GM12801 (cell line): ENCODE data around the gene CACNA2D1.

Experiments
- TF ChIP-seq, protein P1 (sequence below): IDR thresholded peaks from one replicate; pipeline ENCODE4 v1.5.1; 2011; ENCODE audit warnings: control low read depth; ENCODE audit not compliant: insufficient read length; ENCODE audit errors: extremely low read depth

CACNA2D1 gene

DNA sequence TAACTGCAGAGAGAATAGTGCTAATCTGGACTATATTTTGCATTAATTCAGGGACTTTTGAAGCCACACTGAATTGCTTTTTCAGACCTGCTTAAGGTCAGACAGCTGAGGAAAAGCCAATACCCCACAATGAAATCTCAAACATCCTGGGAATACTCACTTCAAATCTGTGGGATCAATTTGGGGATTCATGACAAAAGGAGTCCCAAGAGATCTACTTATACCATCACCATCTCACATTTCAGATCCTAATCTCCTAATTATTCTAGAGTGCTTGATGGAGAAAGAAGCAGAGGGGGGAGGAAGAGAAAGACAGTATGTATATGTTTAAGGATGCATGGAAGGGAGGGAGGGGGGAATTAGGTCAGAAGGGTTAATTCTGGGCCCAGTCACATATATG is 202.2 kb downstream of the CACNA2D1 start:
- TF ChIP-seq, protein P1, sequence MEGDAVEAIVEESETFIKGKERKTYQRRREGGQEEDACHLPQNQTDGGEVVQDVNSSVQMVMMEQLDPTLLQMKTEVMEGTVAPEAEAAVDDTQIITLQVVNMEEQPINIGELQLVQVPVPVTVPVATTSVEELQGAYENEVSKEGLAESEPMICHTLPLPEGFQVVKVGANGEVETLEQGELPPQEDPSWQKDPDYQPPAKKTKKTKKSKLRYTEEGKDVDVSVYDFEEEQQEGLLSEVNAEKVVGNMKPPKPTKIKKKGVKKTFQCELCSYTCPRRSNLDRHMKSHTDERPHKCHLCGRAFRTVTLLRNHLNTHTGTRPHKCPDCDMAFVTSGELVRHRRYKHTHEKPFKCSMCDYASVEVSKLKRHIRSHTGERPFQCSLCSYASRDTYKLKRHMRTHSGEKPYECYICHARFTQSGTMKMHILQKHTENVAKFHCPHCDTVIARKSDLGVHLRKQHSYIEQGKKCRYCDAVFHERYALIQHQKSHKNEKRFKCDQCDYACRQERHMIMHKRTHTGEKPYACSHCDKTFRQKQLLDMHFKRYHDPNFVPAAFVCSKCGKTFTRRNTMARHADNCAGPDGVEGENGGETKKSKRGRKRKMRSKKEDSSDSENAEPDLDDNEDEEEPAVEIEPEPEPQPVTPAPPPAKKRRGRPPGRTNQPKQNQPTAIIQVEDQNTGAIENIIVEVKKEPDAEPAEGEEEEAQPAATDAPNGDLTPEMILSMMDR = no peak

DNA sequence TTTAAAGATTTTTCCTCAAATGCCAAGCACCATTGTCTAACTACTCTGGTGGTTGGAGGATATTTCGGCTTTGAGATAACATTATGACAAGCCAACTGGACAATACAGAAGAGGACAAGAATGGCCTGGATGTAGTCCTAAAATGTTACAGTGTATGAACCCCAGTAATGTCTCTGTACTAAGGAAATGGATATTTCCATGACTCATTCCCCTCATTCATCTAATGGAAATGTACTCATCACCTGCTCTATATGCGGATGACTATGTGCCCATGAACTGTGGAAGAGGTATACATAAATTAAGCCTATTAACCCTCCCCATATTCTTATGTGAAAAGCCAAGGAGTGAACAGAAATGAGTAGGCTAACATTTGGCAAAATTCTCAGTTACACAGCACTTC is 207.9 kb downstream of the CACNA2D1 start:
- TF ChIP-seq, protein P1 = no peak

DNA sequence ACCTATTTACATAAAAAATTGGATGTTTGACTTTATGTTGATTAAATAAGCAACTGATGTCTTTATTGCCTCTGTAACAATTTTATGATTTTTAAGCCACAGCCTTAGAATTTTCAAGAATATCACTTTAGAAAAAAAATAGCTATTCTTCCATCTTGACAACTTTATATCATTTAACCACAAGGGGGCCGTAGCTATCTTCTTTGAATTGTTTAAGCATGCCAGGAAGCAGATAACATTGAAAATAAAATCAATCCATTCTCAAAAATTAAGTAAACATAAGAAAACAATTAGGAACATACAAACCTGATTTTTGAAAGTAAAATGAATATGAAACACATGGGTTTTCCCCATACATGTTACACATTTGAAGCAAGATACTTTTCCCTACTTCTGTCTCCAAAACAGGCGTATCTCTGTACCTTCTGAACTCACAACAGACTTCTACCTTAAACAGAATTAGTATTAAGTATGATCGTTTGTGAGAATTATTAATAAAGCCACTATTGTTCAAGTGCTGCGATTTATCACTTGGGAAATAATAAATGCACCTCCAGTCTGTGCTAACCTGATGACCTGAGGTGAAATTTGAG is 209.0 kb downstream of the CACNA2D1 start:
- TF ChIP-seq, protein P1 = no peak

DNA sequence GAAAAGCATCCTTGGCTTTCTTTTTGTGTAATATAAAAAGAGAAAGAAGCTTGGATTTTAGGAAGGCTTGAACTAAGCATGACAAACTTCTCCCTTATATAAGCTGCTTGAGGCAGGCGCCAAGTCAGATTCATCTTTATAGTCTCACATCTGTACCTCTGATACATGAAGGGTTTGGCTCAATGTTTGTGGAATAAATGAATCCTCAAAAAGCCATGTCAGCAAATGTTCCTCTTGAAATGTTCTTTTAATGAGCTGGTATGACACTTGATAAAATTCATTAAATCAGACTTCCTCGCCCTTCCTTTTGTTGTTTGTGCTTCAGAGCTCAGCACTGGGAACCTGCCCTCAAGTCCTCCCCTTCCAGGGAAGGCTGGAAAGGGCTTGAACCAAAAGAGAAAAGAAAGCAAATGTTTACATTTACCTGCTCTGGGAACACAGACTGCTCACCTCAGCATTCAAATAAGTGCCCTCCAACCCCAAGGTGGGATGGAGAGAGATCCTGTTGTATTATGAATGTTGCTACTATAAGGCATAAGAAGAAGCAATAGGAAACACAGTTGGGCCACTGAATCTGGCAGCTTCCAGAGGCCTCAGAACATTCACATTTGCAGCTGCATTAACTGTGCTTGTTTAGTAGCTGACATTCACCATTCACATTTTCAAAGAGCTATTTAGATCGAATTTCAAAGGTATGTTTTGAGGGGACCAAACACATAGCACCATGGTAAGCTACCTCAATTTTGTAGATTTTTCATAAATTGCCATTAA is 212.6 kb downstream of the CACNA2D1 start:
- TF ChIP-seq, protein P1 = no peak

DNA sequence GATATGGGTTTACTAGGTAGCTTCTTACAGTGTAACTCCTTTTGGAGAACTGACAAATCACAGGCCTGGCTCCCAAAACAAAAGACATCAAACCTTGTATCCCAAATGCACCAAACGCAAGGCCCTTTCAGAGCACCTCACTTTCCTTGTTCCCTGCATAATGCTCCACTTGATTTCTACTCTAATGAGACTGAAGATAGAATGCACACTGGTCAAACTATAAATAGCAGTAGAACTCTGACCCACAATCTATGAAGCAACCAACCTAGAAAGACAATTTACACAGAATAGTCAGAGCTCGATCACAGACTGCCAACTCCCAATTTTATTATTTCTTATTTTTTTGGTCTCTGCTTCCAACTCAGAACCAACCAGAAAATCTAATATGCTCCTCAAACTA is 214.4 kb downstream of the CACNA2D1 start:
- TF ChIP-seq, protein P1 = no peak

DNA sequence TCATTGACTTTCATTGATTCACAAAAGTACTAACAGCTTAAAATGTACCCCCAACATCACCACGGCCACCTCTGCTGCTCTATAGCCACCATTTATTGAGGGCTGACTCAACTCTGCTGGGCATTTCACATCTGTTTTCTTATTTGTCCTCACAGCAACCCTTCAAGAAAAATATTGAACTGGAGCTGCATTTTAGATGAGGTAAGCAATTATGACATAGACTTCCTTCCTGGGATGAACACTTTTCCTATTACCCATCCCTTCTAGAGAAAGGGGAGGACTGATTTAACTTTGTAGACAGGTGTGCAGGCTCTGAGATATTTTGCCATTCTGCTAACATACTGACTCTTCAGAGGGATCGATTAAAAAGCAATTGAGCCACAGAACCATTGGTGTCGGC is 217.4 kb downstream of the CACNA2D1 start:
- TF ChIP-seq, protein P1 = no peak

DNA sequence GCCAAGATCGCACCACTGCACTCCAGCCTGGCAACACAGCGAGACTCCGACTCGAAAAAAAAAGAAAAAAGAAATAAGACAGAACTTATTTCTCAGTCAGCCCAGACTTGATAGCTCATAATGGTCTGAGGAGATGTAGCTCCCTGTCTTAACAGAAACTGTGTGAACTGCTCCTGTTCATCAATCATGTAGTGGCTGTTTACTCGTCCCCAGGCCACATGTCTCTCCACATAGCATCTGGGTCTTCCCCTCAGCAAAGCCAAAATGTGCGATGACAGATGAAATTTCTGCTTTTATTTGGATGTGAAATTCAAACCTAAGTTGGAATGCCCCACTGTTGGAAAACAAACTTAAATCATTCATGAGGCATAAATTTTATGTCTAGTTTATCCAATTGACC is 219.0 kb downstream of the CACNA2D1 start:
- TF ChIP-seq, protein P1 = no peak
